ENCODE measurements around the gene CALML6.

Gene CALML6

DNA sequence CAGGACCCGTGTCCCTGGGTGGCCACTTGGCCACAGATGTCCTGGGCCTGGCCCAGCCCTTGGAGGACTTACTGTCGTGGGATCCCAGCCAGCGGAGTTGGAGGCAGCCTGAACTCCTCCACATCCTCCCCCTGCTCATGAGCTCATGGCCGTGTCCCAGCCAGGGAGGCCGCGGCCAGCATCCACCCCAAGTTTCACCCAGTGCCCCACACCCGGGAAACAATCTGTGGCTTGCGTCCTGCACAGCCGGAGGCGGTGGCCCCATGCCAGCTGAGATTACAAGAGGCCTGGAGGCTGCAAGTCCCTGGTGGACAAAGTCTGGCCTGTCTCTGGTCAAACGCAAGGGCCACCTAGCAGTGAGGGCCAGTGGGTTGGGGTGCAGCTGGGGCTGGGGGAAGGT, 31.5 kb downstream of the CALML6 start:
- DNase-seq = no peak

DNA sequence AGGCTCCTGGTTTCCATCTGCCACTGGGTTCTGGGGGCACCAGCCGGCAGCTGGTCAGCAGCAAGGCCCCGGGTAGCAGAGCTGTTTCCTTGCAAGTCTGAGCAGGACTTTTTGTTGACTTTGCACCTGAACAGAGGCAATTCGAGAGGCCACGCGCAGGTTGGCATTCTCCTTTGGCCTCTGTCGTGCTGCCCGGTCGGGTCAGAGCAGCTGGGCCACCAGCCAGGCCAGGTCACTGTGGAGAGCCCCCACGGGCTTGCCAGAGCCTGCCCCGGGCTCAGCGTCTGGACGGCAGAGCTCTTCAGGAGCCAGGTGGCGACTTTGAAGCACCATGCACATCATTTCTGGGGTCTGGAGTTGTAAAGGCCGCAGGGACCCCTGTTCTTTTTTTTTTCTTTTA, 32.4 kb downstream of the CALML6 start:
- DNase-seq = no peak

DNA sequence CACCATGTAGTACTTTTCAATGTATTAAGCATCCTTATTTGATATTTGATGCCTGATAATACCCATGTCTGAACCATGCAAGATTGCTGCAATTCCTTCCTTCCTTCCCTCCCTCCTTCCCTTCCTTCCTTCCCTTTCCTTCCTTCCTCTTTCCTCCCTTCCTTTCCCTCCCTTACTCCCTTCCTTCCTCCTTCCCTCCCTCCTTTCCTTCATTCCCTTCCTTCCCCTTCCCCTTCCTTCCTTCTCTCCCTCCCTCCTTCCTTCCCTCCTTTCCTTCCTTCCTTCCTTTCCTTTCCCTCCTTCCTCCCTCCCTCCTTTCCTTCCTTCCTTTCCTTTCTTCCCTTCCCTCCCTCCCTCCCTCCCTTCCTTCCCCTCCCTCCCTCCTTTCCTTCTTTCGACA, 33.7 kb downstream of the CALML6 start:
- DNase-seq = no peak

DNA sequence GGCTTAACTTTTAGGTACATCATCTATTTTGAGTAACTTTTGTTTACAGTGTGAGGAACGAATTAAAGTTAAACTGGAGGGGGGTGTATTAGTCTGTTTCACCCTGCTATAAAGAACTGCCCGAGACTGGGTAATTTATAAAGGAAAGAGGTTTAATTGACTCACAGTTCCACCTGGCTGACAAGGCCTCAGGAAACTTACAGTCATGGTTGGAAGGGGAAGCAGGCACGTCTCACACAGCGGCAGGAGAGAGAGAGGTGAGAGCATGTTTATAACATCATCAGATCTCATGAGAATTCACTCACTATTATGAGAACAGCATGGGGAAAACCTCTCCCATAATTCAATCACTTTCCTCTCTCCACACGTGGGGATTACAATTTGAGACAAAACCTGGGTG, 35.9 kb downstream of the CALML6 start:
- no peak for DNase-seq

DNA sequence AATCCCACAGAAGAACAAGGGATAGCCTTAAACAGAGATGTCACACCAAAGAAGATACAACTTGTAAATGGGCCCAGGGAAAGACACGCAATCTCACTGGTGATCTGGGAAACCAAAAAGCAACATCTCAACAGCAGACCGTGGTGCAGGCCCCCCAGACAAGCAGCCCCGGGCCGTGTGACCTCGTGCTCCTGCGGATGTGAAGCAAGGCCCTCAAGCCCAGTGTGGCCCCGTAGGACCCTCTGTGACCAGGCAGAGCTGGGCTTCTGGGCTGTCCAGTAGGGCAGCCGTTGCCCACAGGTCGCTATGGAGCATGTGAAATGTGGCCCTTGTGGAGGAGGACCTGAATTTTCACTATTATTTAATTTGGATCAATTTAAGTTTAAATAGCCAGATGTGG, 39.0 kb downstream of the CALML6 start:
- DNase-seq = no peak

DNA sequence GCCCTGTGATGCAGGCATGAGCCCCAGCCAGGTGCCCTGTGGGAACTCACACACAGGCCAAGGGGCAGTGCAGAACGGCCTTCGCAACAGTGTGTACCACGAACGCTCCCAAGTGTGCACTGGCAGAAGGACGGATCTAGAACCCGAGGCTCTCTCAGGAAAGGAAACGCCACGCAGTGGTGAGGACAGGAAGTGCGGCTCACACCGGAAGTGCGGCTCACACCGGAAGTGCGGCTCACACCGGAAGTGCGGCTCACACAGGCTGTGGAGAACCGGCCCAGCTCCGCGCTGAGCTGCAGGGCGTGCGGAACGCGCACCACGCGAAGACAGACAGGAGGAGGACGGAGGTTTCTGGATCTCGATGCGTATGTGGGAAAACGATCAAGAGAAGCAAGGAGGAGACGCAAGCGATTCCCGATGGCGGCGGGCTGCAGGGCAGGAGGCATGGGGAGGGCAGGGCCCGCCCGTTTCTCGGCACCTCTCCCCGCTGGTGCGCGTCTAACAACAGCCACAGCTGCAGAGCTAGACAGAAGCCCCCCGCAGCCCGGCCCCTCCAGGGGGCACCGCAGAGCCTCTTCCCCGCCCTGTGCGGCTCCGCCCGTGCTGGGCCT, 39.9 kb downstream of the CALML6 start:
- DNase-seq = no peak

DNA sequence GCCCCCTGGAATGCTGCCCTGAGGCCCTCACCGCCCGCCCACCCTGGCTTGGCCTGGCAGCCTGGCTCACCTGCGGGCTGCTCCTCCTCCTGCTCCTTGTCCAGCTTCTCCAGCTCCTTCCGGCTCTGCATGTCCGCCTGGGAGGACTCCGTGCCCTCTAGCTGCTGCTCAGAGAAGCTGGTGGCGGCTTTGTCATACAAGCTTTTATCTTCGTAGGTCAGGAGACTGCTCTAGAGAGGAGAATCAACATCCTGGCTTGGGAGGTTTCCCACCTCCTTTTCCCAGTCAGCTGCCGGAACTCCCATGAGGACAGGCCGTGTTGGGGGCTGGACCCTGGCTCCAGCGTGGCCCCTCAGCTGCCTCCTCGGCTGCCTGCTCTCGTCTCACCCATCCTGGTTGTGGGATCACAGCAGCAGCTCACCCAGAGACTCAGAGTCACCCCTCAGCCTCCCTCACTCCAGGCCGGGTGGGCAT, 40.6 kb downstream of the CALML6 start:
- DNase-seq = no peak

DNA sequence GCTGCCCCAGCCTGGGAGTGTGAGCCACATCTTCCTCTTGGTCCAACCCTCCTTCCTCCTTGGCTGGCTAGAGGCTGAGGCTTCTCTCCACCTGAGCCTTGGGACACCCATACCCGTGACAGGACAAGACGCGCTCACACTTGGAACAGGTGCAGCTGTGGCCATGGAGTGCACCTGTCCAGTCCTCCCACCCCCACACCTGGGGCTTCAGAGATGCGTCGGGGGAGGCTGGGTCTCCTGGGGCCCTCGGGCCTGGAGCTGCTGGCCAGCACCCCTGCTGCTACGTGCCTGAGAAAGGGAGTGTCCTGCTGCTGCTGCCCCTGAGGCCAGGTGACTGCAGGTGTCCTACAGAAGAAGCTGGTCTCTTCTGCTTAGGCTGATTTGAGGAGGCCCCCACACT, 41.0 kb downstream of the CALML6 start:
- DNase-seq = no peak

DNA sequence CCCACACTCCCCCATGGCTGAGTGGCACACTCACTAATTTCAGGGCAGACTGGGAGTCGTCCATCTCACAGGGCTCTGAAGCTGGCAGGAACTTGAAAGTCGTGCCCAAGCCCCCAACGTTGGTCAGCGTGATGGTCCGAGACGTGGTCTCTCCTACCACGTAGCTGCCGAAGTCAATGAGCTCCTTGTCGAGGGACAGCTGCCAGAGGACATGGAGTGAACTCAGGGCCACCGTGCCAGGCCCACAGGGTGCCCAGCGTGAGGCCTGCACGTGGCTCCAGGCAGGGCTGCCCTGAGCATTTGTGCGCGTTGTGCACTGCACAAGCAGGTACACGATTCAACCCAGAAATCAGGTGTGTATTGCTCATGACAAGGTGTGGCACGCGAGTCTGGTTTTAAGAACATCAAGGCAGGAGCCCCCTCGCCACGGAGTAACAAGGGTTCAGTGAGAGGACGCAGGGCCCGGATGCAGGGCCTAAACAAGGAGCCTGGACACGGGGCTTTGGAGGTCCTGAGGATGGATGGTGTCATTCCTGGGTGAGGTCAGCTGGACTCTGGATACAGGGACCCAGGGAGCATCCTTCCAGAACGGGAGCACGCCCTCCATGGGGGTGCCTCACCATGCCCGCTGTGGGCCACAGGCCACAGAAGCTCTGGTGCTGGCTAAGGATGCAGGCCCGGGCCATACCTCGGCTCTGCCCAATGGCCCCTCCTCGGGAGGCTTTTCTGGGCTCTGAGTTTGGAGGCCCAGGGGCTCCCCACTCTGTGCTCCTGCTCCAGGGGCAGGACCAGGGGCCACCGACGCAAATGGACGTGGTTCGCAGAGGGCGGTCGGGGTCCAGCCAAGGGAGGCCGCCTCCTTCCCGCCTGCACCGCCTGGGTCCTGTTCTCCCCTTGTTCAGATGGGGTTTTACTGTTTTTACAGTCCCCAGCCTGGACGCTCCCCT, 41.8 kb downstream of the CALML6 start:
- no peak for DNase-seq

DNA sequence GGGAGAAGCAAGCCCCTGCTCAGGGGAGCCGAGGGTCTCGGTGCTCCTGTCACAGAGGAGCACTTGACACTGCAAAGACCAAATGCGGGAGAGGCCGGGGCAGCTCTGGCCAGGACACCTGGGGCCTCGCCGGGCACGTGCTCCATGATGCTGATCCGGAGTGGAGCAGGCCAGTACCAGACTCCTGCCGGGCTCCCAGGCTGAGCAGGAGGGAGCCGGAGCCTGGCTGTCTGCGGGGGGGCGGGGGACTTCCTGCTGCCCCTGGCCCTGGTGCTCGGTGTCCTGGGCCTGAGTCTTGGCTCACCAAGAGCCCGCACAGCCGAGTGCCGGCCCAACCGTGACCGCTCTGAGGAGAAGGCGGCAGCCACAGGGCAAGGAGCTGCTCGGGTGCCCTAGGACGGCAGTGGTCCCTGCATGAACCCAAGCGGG, 42.5 kb downstream of the CALML6 start:
- no peak for DNase-seq

DNA sequence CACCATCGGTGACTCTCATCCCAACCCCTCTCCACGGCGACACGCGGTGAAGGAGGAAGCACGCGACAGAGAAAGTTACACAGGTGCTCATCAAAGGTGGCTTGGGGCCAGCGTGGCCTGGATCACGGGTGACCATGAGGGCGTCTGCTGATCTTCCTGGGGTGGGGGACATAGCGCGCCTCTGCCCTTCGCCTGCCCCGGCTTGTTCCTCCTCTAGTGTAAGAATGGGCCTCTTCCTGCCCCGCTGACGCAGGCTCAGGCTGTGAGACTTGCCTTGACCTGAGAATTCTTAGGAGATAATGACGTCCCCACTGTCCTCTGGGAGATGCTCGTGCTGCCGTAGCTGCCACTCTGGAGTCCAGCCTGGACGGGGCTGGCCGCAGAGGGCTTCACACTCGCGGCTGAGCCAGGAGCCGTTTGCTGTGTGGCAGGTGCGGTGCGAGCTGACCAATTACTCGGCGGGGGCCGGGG, 43.0 kb downstream of the CALML6 start:
- no peak for DNase-seq

DNA sequence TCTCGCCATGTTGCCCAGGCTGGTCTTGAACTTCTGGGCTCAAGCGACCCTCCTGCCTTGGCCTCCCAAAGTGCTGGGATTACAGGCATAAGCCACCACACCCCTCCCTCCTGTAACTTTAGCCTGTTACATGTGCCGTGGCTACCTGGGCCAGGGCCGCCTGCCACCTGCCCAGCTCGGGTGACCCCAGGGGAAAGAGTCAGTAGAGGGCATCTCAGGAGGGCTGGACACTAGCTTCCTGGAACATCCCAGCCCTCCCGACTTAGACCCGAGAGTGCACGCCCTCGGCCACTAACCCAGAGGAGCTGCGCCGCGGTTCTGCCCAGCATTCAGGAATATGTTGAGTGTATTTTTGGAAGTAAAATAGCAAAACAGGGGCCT, 44.4 kb downstream of the CALML6 start:
- DNase-seq = no peak

DNA sequence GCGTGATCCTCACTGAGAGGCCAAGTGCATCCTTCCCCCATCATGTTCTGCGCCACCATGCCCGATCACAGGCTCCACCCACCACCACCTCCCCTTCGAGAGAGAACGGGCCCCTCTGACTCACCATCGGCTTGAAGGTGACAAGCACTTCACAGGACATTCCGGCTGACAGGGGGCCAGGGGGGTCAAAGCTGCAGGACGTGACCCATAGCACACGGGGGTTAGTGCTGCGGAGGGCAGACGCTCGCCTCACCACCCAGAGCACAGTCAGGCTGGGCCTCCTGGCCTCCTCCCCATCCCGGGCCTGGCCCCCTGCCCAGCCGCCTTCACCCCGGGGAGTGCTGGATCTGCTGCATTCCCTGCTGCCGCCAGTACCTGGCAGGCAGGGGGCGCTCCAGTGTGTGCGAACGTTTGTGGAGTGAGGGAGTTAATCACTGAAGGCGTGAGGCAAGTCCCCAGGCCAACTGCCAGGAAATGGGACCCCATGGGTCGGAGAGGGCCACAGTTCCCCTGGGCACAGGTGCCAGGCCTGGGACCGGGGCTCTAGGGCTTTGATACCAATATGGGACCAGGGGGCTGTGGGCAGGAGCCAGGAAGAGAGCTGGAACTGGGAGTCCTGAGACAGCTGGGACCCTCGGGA, 44.9 kb downstream of the CALML6 start:
- DNase-seq = peak; percentile 42

DNA sequence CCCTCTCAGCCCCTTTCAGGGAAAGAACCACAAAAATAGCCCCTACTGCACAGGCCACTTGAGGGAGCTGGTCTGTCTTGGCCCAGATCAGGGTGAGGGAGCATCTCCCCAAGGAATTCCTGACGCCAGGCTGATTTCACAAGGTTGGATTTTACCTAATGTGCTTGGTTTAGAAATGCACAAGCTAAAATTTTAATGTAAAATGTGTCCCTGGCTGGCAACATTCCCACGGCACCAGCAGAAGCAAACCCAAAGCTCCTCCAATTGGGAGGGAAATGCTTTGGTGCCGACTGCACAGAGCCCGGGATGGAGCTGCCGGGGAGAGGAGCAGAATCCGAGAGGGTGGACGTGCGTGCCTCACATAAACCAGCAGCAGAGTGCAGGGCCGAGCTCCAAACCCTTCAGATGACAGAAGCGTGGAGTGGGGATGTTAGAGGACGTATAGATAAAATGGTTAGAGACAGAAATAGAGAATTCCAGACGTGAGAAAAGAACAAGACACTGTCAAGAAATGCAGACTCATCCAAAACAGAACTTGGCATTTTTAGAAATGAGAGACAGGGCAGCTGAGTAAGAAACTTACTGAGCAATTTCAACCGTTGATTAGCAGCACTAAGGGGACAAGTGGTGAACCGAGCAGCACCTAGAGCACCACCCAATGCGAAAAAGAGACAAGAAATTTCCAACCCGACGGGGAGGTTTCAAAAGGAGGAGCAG, 45.6 kb downstream of the CALML6 start:
- no peak for DNase-seq

DNA sequence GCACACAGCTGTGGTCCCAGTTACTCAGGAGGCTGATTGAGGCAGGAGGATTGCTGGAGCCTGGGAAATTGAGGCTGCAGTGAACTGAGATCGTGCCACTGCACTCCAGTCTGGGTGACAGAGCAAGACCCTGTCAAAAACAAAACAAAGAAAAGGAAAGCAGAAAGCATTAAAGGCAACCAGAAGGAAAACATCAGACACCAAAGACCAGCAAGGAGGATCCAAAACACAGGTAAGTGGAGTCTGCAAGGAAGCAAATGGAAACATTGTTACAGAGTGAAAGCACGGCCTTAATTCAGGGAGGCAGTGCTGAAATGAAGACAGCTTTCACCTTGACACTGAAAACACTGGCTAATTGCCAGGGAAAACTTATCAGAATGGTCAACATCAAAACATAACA, 47.7 kb downstream of the CALML6 start:
- no peak for DNase-seq

DNA sequence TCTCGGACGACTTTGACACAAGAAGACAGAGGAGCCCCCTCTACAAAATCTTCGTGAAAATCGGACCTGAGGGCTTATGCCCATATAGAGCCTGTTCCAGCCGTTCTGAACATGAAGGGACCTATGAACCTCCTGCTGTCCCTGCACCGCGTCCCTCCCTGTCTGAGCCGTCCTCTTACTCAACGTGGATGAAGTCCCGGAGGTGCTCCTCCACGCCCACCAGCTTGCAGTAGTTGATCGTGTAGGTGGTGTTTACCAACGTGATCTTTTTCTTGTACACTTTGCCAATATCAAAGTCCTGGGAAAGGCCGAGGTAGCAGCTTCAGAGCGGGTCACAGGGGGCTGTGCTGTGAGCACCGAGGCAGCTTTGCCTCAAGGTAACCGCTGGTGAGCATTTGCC, 48.5 kb downstream of the CALML6 start:
- DNase-seq = no peak

DNA sequence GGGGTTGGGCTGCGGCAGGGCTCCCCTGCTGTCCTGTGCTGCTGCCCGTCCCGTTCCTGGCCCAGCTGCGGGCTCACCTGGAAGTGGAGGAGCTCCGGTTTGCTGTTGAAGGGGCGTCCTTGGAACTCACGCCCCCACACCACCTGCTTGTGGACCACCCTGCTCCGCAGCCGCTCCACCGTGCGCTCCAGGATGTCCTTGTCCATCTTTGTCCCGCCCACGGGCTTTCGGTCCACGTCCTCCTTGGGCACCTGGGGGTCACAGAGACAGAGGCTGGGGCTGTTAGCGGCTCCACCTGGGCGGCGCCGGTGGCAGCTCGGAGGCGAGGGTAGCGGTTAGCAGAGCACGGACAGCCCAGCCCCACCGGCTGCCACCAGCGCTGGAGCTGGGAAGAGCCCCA, 49.8 kb downstream of the CALML6 start:
- DNase-seq = no peak

DNA sequence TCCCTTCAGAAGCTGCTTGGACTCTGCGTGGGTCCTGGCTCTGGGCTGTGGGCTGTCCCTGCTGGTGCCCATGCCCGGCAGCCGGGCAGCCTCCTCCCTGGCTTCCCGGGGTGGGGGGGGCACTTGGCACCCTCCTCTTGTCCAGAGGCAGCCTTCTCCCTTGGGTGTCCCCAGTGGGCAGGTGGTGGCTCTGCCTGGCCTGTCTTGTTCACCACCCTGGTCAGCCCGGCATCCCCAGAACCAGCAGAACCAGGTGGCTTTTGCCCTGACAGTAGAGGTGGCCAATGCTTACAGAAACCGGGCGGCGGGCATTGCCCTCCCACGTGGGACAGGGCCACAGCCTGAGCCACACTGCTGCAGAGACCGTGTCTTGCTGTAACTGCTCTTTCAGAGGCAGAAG, 50.5 kb downstream of the CALML6 start:
- DNase-seq = no peak

DNA sequence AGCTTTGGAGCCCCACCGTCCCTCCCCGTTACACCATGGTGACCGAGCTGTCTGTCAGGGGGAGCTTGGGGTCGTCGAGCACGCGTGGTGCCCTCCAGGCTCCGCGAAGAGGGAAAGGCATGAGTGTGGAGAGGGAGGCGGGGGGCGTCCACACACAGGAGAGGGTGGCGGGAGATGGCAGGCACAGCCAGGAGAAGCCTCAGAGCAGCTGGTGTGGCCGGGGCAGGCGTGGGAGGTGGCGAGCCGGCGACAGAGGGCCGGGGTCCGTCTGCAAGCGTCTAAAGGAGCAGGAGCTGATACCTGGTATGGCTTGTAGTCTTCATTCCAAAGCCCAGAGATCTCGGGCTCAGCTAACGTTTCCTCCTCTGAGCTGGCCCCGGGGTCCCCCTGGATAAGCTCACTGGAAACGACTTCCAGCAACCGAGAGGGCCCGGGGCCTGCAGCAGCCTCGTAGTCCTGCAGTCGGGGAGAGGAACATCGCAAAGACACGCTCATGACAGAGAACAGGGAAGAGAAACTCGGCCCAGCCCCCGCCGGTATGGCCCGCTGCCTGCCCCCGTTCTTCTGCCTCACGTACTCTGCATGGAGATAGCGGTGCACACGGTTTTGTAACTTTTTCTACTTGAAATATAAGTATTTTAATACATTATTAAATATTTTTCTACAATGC, 51.1 kb downstream of the CALML6 start:
- DNase-seq = no peak

Measured in T-helper 9 cell (primary cell).